ENCODE results near the gene MKNK1.

Gene MKNK1

DNA sequence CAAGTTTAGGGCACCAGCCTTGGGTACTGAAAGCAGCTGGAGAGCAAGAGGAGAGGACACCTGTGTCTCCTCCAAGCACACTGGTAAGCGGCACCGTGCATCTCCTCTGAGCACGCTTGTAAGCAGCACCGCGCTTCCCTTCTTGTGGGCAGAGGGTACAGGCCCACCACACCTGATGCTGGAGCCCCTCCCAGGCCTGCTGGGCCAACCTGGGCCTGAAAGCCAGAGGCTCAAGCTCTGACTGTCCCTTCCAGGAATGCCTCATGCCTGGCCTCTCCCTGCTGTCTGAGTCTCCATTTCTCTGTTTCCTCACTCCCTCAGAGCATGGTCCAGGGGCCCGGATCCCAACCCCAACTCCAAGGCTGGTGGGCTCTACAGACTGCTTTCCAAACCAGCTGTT lies 88.5 kb downstream of the MKNK1 start:
- H3K4me2 ChIP-seq (ENCODE audit: low read depth, low read length, poor library complexity, severe bottlenecking) = no peak overlapping the region
- TF ChIP-seq CTCF (conservative IDR thresholded peaks at IDR 0.05; ENCODE audit: low read length) = no peak
- no peak for TF ChIP-seq EZH2phosphoT487 (IDR thresholded peaks at IDR 0.05; ENCODE audit: borderline replicate concordance)
- no peaks in the 10 kb centered on the region for H3K36me3 ChIP-seq (ENCODE audit: insufficient read depth, low read length)
- H3K79me2 ChIP-seq (ENCODE audit: insufficient read depth, low read length) = no peaks in the 10 kb centered on the region
- no peaks in the 10 kb centered on the region for H4K20me1 ChIP-seq (ENCODE audit: insufficient read depth, low read length, poor library complexity, severe bottlenecking)
- H3K4me1 ChIP-seq (ENCODE audit: insufficient read depth, low read length, poor library complexity, severe bottlenecking) = no peaks in the 10 kb centered on the region
- no peaks in the 10 kb centered on the region for H3K9me2 ChIP-seq (replicated peaks; ENCODE audit: low read depth, low read length)
- H3K27me3 ChIP-seq (ENCODE audit: insufficient read depth, low read length, poor library complexity, severe bottlenecking) = no peaks in the 10 kb centered on the region
- H3K9me3 ChIP-seq (ENCODE audit: insufficient read depth, low read depth, low read length) = no peaks in the 10 kb centered on the region
- no peak overlapping the region for H3K9ac ChIP-seq (ENCODE audit: low read depth, low read length, poor library complexity, severe bottlenecking)
- no peaks in the 10 kb centered on the region for H3F3A ChIP-seq (ENCODE audit: low read depth)
- H2AFZ ChIP-seq (ENCODE audit: low read length) = no peak overlapping the region
- H3K4me3 ChIP-seq (ENCODE audit: low read length, poor library complexity, severe bottlenecking) = no peak overlapping the region

DNA sequence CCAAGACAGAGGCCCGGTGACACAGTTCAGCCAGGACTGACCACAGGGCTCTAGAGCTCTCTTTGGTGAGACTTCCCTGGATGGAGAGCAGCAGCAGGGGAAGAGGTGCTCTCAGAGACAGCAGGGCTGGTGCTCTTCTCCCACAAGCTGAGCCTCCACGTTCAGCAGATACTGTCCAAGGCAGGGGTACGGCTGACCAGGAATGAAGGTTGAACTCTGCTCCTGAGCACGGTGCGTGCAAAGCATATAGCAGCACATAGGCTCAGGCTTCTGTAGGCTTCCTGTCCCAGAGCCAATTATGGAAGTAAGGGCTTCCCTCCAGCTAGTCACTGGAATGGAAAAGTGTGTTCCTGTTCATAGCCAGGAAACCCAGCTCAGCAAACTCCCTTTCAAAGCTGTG lies 90.5 kb downstream of the MKNK1 start:
- Histone ChIP-seq H3F3A (ENCODE audit: low read depth) (no peaks in the 10 kb centered on the region), H3K27me3 (ENCODE audit: insufficient read depth, low read length, poor library complexity, severe bottlenecking) (no peaks in the 10 kb centered on the region), H3K4me3 (ENCODE audit: low read length, poor library complexity, severe bottlenecking) (no peak overlapping the region), H4K20me1 (ENCODE audit: insufficient read depth, low read length, poor library complexity, severe bottlenecking) (no peaks in the 10 kb centered on the region), H3K4me1 (ENCODE audit: insufficient read depth, low read length, poor library complexity, severe bottlenecking) (no peaks in the 10 kb centered on the region), H3K4me2 (ENCODE audit: low read depth, low read length, poor library complexity, severe bottlenecking) (no peak overlapping the region), H3K36me3 (ENCODE audit: insufficient read depth, low read length) (no peaks in the 10 kb centered on the region), H3K79me2 (ENCODE audit: insufficient read depth, low read length) (no peaks in the 10 kb centered on the region), H3K9me3 (ENCODE audit: insufficient read depth, low read depth, low read length) (no peaks in the 10 kb centered on the region), H3K9me2 (replicated peaks; ENCODE audit: low read depth, low read length) (no peaks in the 10 kb centered on the region), H3K9ac (ENCODE audit: low read depth, low read length, poor library complexity, severe bottlenecking) (no peak overlapping the region), H2AFZ (ENCODE audit: low read length) (no peak overlapping the region)
- TF ChIP-seq EZH2phosphoT487 (IDR thresholded peaks at IDR 0.05; ENCODE audit: borderline replicate concordance) (no peak), CTCF (conservative IDR thresholded peaks at IDR 0.05; ENCODE audit: low read length) (no peak)

DNA sequence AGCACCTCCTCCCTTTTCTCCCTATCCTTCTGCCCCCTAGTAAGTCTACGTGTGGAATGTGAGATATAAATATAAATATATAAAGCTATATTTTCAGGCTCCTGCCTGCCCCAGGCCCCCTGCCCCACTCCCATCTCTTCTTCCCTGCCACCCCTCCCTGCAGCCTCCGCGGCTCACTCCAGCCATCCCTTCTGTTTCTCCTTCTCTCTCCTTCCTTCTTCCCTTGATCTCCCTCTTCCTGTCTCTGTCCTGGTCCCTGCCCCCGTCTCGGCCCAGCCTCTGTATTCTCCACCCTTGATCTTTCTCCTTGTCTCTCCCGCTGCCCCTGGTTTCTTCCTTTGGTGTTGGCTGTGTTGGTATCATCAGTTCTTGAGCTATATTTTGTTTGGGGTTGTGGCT lies 91.3 kb downstream of the MKNK1 start:
- no peak overlapping the region for H3K9ac ChIP-seq (ENCODE audit: low read depth, low read length, poor library complexity, severe bottlenecking)
- H3K9me3 ChIP-seq (ENCODE audit: insufficient read depth, low read depth, low read length) = no peaks in the 10 kb centered on the region
- H3K79me2 ChIP-seq (ENCODE audit: insufficient read depth, low read length) = no peaks in the 10 kb centered on the region
- no peaks in the 10 kb centered on the region for H3K9me2 ChIP-seq (replicated peaks; ENCODE audit: low read depth, low read length)
- H3K4me1 ChIP-seq (ENCODE audit: insufficient read depth, low read length, poor library complexity, severe bottlenecking) = no peaks in the 10 kb centered on the region
- H3F3A ChIP-seq (ENCODE audit: low read depth) = no peaks in the 10 kb centered on the region
- H3K27me3 ChIP-seq (ENCODE audit: insufficient read depth, low read length, poor library complexity, severe bottlenecking) = no peaks in the 10 kb centered on the region
- TF ChIP-seq EZH2phosphoT487 (IDR thresholded peaks at IDR 0.05; ENCODE audit: borderline replicate concordance) (no peak), CTCF (conservative IDR thresholded peaks at IDR 0.05; ENCODE audit: low read length) (no peak)
- no peak overlapping the region for H3K4me2 ChIP-seq (ENCODE audit: low read depth, low read length, poor library complexity, severe bottlenecking)
- H3K36me3 ChIP-seq (ENCODE audit: insufficient read depth, low read length) = no peaks in the 10 kb centered on the region
- no peak overlapping the region for H2AFZ ChIP-seq (ENCODE audit: low read length)
- H3K4me3 ChIP-seq (ENCODE audit: low read length, poor library complexity, severe bottlenecking) = no peak overlapping the region
- no peaks in the 10 kb centered on the region for H4K20me1 ChIP-seq (ENCODE audit: insufficient read depth, low read length, poor library complexity, severe bottlenecking)
